Left ventricle myocardium superior (tissue), 1 donor: ENCODE results near the gene ATP5ME. TPM values are rescaled to one million over a fixed set of nuclear protein-coding genes. Genes with fewer than 3 reads are reported as not detected.

Source experiments
- ATAC-seq: fragments of 200-7000 bp; cut with Tn5 transposase; one replicate; pipeline ENCODE4 v1.9.1; 2020; ENCODE audit warnings: mild to moderate bottlenecking, moderate library complexity
- DNase-seq: peaks from one replicate; pipeline ENCODE4 v3.0.0-alpha.2; 2020
- intact Hi-C: fragments of 100-400 bp; cut with micrococcal nuclease; formaldehyde crosslinking; loops from one replicate; pipeline ENCODE4 v1.11.0; 2022
- long read RNA-seq: library from polyadenylated mRNA; unstranded; transcript quantifications from one replicate; pipeline ENCODE4 v2.0.0, GENCODE V29; 2021
- total RNA-seq: library from RNA; stranded (reverse); fragmentation: NEBNext Ultra II Directional; extraction: Animal tissue kit (Norgen Biotek cat#: 25700); gene quantifications from one replicate; pipeline ENCODE4 v1.2.1, GENCODE V29; 2021
- donor health status: DM: no; HTN: yes; CAD: no; lungs with severe emphysema.

The ATP5ME gene
- total RNA-seq = 1,128 TPM
- long read RNA-seq, transcript ATP5ME-201 (4 exons, 365 nt) = major isoform, 730 of 826 reads
- long read RNA-seq, transcript ATP5ME-202 (3 exons, 300 nt) = minor isoform, 38 of 826 reads
- long read RNA-seq, transcript ATP5ME-204 (2 exons, 247 nt) = minor isoform, 46 of 826 reads
- long read RNA-seq, partial matches to known transcripts = 6 of 826 reads
- long read RNA-seq, other reads (novel, unspliced or antisense) = 4 of 826 reads

GRCh38 chr4:674172-675035 lies at the start of gene ATP5ME, which contains the start of gene MYL5:
Gene ATP5ME, minus strand, starts transcription at chr4:674276. Its CDS starts 29 bp downstream, at chr4:674247.
Gene MYL5, plus strand, starts transcription at chr4:674542. Its CDS starts 3,485 bp downstream, at chr4:678027.
- peak; percentile 99 for DNase-seq
- intact Hi-C loops = no loop called here

DNA sequence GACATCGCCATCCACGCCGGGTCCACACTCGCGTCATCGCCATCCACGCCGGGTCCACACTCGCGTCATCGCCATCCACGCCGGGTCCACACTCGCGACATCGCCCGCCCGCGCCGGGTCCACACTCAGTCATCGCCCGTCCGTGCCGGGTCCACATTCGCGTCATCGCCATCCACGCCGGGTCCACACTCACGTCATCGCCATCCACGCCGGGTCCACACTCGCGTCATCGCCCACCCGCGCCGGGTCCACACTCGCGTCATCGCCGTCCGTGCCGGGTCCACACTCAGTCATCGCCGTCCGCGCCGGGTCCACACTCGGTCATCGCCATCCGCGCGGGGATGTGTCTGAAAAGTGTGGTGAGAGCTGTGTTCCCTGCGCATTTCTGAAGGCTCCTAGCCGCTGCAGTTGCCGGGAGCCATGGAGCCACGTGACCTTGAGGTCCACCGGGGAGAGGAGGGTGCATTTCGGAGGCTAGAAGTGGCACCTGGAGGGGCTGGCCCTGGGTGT lies 48.8 kb upstream of the ATP5ME start:
- DNase-seq = no peak
- intact Hi-C loops = no loop called here
- no peak for ATAC-seq

More at GRCh38 chr4:674172-675035, at the start of gene ATP5ME, which contains the start of gene MYL5:
- ATAC-seq = peak; percentile 89

DNA sequence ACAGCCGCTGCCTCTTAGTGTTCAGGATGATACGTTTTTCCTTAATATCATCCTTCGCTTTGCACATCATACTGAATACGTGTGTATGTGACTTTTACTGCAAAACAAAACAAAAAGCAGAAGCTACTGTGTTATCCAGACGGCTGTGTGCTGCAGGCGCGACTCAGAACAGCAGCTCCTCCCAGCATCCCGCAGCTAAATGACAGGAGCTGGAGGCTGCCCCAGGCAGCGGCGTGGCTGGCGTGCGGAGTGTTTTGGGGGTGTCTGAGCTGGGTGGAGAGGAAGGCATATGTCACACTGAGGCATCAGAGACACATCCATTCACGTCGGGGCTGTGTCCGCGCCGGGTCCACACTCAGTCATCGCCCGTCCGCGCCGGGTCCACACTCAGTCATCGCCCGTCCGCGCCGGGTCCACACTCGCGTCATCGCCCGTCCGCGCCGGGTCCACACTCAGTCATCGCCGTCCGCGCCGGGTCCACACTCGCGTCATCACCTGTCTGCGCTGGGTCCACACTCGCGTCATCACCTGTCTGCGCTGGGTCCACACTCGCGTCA lies 48.2 kb upstream of the ATP5ME start:
- no peak for ATAC-seq
- DNase-seq = no peak
- intact Hi-C loops = no loop called here

DNA sequence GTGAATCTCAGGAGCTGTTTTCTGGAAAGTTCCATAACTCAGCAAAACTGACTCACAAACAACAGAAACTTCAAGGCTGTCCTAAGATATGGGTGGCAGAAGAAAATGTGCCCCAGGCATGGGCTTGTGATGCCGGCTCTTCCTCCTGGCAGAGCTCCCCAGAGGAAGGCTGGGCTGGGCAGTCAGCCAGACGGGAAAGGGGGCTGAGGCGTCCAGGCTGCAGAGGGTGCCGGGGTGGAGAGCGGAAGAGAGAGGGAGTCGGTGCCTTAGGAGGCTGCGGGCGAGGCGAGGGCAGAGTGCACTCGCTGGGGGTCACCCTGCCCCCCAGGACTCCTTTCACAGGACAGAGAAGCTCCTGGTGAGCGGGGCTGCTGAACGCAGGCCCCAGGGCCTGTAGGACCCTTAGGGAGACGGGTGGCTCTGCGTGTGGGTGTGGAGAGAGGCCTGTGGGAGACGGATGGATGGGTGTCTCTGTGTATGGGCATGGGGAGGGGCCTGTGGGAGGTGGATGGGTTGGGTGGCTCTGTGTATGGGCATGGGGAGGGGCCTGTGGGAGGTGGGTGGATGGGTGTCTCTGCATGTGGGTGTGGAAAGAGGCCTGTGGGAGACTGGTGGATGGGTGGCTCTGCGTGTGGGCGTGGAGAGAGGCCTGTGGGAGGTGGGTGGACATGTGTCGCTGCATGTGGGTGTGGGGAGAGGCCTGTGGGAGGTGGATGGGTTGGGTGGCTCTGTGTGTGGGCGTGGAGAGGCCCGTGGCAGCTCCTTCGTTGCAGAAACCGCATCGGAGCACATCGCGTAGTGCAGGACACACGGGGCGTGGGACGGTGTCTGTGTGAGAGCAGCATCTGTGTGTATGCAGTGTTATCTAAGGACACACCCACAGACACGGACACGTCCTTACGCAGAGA lies 47.4 kb upstream of the ATP5ME start:
- DNase-seq (peak; percentile 62), ATAC-seq (peak; percentile 35)
- intact Hi-C loops = no loop called here

- DNase-seq = no peak
- ATAC-seq = no peak
- intact Hi-C loops = no loop called here
These were observed 46.2 kb upstream of the ATP5ME start for GRCh38 chr4:720111-720860.

DNA sequence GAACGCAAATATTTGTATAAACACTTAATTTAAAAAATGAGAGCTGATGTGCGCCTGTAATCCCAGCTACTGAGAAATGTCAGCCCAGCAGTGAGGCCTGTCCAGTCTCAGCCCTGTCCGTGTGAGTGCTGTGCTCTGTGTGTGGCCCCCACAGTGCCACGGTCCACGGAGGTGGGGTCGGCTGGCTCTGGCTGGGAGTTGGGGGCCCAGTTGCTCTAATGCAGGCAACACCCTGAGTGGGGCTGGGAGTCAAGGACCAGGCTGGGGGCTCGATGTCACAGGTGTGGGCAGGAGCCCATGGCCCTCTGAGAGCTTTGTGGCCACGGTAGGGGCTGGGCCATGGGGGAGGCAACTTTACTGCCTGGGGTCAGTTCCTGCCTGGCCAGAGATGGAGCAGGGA lies 44.4 kb upstream of the ATP5ME start:
- ATAC-seq (peak; percentile 4), DNase-seq (no peak)
- intact Hi-C loops = no loop called here

DNA sequence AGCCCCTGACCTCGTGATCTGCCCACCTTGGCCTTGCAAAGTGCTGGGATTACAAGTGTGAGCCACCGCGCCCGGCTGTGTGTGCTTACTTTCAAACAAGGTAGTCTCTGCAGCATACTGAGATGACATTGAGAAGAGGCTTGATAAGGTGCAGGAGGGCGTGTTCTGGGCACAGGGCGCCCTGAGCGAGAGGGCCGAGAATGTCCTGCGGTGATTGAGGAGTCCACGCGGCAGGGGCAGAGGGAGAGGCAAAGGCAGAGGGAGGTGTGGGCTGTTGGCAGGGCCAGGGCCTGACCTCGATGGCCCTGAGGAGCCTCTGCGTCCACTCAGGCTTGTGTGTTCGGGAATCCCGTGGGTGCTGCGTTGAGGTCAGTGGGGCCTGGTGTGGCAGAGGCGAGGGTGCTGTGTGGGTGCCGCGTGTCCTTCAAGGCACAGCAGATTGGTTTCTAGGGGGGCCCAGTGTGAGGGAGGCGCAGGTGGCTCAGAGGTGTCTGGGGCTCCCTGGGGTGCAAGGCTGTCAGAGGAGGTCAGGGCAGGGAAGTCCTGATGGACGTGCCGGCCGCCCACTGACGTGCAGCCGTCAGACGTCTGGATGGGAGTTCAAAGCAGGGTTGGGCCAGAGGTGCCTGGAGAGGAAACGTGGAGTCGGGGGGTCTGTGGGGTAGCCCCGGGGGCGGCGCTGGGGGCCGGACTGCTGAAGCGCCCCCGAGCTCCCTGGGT lies 43.7 kb upstream of the ATP5ME start:
- ATAC-seq (peak; percentile 78), DNase-seq (no peak)
- intact Hi-C loops = no loop called here

GRCh38 chr4:714087-714486 lies 40.0 kb upstream of the ATP5ME start:
- intact Hi-C loops = no loop called here
- ATAC-seq (no peak), DNase-seq (no peak)

GRCh38 chr4:712916-713632 lies 39.0 kb upstream of the ATP5ME start:
- intact Hi-C loops = no loop called here
- DNase-seq (no peak), ATAC-seq (no peak)

DNA sequence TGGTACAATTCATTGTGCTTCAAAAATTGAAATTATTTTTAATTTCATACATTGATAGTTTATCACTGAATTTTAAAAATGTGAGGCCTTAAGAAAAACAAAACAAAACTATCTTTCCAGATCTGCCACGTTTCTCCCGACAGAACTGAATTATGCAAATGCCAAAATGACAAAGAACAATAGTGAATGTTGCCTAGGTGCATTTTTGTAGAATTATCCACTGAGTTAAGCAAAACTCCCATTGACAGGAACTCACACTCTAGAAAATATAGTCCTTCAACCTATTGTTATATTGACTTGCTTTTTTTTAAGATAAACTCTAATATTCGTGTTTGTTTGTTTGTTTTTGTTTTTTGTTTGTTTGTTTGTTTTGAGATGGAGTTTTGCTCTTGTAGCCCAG lies 38.0 kb upstream of the ATP5ME start:
- intact Hi-C loops = no loop called here
- no peak for ATAC-seq
- no peak for DNase-seq

GRCh38 chr4:710916-711315 lies 36.8 kb upstream of the ATP5ME start:
- peak; percentile 17 for ATAC-seq
- no peak for DNase-seq
- intact Hi-C loops = no loop called here

DNA sequence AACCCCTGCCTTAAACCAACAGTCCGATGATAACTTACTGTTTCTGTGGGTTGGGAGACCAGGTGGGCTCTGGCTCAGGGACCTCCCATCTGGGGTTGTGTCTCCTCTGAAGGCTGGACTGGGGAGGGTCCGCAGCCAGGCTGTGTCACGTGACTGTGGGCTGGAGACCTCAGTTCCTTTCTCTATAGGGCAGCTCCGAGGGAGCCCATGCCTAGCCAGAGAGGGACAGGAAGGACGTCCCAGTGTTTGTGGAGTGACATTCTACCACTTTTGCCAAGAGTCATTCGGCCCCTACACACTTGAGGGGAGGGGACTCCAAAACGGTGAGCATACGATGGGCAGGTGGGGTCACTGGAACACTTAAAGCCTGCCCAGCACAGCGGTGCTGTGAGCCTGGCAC lies 36.0 kb upstream of the ATP5ME start:
- DNase-seq (no peak), ATAC-seq (no peak)
- intact Hi-C loops = no loop called here

- ATAC-seq (no peak), DNase-seq (no peak)
- intact Hi-C loops = no loop called here
These were observed 35.3 kb upstream of the ATP5ME start for GRCh38 chr4:709348-709747.

GRCh38 chr4:708631-708933 lies 34.5 kb upstream of the ATP5ME start:
- intact Hi-C loops = no loop called here
- no peak for DNase-seq

GRCh38 chr4:707929-708630 lies 34.0 kb upstream of the ATP5ME start:
- no peak for DNase-seq
- ATAC-seq = no peak
- intact Hi-C loops = no loop called here

More at GRCh38 chr4:708631-708933, 34.5 kb upstream of the ATP5ME start:
- no peak for ATAC-seq

GRCh38 chr4:706834-707598 lies 32.9 kb upstream of the ATP5ME start:
- intact Hi-C loops = no loop called here
- no peak for DNase-seq
- no peak for ATAC-seq
